Suprapubic skin (tissue), 4 donors: Measurements from ENCODE around the gene FITM1.

Source experiments
- POLR2A ChIP-seq, 2 donors: fragments of 450-650 bp; IDR thresholded peaks; one replicate each; pipeline ENCODE4 v1.6.1; 2017; ENCODE audit warnings: antibody characterized with exemption in 2 of 2, mild to moderate bottlenecking in 2 of 2, moderate library complexity in 2 of 2
- POLR2AphosphoS5 ChIP-seq, 3 donors: sonication (generic); formaldehyde crosslinking; IDR thresholded peaks; one replicate each; pipeline ENCODE4 v1.6.1; 2017; ENCODE audit warnings: antibody characterized with exemption in 3 of 3
- TF ChIP-seq, protein P1 (sequence below), 2 donors: fragments of 200-600 bp in 1 of 2; fragments of 450-650 bp in 1 of 2; sonication (generic) in 1 of 2; IDR thresholded peaks; one replicate each; pipeline ENCODE4 v1.5.1; 2016 to 2019; ENCODE audit warnings: antibody characterized with exemption in 2 of 2, mild to moderate bottlenecking in 1 of 2, moderate library complexity in 1 of 2

DNA sequence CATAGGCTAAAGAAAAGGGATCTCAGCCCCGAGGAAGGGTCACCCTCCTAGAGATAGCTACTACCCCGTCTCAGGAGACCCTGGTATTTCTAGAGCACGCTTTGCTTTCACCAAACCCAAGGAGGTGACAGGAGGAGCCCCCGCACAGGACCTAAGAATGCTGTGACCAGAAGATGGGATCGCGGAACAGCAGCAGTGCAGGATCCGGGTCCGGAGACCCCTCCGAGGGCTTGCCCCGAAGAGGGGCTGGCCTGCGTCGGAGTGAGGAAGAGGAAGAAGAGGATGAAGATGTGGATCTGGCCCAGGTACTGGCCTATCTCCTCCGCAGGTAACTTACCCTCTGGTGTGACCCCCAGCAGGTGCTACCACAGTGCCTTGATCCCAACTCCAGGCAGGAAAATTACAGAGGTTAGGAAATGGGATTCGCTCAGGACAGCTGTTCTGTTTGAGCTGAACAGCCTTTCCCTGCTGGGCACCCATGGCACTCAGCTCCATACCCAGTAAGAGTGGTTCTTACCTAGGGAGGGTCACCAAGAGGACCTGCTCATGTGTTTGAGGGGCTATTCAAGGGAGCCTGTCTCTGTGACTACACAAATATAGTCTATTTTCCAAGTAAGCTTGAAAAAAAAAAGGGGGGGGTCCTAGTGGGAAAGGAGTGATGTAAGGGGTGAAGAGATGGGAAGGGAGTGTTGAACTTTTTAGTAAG lies 14.9 kb upstream of the FITM1 start:
- TF ChIP-seq, protein P1, sequence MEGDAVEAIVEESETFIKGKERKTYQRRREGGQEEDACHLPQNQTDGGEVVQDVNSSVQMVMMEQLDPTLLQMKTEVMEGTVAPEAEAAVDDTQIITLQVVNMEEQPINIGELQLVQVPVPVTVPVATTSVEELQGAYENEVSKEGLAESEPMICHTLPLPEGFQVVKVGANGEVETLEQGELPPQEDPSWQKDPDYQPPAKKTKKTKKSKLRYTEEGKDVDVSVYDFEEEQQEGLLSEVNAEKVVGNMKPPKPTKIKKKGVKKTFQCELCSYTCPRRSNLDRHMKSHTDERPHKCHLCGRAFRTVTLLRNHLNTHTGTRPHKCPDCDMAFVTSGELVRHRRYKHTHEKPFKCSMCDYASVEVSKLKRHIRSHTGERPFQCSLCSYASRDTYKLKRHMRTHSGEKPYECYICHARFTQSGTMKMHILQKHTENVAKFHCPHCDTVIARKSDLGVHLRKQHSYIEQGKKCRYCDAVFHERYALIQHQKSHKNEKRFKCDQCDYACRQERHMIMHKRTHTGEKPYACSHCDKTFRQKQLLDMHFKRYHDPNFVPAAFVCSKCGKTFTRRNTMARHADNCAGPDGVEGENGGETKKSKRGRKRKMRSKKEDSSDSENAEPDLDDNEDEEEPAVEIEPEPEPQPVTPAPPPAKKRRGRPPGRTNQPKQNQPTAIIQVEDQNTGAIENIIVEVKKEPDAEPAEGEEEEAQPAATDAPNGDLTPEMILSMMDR (IDR thresholded peaks at IDR 0.05) = no peak
- TF ChIP-seq POLR2A (IDR thresholded peaks at IDR 0.05) = no peak
- no peak for TF ChIP-seq POLR2AphosphoS5 (IDR thresholded peaks at IDR 0.05)
